Vagina (tissue), 2 donors: Measurements from ENCODE around the gene SLC22A5.
A peak's percentile ranks its signal among the peaks of the same experiment; 100 is the strongest.

Source experiments
- POLR2A ChIP-seq, 2 donors: fragments of 450-650 bp; IDR thresholded peaks; one replicate each; pipeline ENCODE4 v1.6.1; 2017; ENCODE audit warnings: antibody characterized with exemption in 2 of 2, mild to moderate bottlenecking in 2 of 2, moderate library complexity in 2 of 2
- POLR2AphosphoS5 ChIP-seq, 2 donors: sonication (generic); formaldehyde crosslinking; IDR thresholded peaks; one replicate each; pipeline ENCODE4 v1.9.0; 2017; ENCODE audit warnings: antibody characterized with exemption in 2 of 2, mild to moderate bottlenecking in 2 of 2, low read depth in 1 of 2; ENCODE audit not compliant: insufficient read depth in 1 of 2
- TF ChIP-seq, protein P1 (sequence below), 3 experiments: fragments of 450-650 bp in 2 of 3; fragments of 200-600 bp in 1 of 3; sonication (generic) in 1 of 3; IDR thresholded peaks; one replicate each; pipeline ENCODE4 v1.5.1; 2017 to 2019; ENCODE audit warnings: antibody characterized with exemption in 3 of 3, mild to moderate bottlenecking in 2 of 3, moderate library complexity in 2 of 3

DNA sequence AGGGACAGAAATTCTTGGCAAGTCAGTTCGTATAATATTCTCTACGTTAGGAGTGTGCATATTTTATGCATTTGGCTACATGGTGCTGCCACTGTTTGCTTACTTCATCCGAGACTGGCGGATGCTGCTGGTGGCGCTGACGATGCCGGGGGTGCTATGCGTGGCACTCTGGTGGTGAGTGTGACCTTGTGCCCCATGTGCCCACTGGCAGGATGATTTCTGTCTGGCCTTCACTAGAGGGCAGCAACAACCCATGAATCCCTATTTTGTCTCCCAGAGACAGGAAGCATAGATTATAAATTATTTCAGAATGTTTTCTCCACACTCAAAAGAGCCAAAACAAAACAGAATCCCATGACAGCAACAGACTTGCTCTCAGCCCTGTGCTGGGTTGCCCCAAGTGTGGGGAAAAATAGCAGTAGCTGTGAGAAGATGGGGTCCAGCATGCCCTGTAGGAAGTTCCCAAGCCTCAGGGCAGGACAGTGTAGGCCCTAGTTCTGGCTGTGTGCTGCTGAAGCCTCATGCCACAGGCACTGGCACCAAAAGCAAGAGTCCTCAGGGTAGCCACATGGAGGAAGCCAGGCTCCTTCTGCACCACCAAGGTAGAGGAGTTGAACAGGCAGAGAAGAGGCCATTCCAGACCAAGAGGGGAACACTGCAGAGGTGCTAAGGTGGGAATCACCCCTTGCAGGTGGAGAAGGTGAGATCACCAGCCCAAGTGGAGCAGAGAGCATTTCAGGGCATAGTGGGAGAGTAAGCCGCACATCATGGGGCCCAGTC lies 16.0 kb downstream of the SLC22A5 start:
- TF ChIP-seq POLR2A (IDR thresholded peaks at IDR 0.05) = no peak
- TF ChIP-seq, protein P1, sequence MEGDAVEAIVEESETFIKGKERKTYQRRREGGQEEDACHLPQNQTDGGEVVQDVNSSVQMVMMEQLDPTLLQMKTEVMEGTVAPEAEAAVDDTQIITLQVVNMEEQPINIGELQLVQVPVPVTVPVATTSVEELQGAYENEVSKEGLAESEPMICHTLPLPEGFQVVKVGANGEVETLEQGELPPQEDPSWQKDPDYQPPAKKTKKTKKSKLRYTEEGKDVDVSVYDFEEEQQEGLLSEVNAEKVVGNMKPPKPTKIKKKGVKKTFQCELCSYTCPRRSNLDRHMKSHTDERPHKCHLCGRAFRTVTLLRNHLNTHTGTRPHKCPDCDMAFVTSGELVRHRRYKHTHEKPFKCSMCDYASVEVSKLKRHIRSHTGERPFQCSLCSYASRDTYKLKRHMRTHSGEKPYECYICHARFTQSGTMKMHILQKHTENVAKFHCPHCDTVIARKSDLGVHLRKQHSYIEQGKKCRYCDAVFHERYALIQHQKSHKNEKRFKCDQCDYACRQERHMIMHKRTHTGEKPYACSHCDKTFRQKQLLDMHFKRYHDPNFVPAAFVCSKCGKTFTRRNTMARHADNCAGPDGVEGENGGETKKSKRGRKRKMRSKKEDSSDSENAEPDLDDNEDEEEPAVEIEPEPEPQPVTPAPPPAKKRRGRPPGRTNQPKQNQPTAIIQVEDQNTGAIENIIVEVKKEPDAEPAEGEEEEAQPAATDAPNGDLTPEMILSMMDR (IDR thresholded peaks at IDR 0.05) = peak; percentile 39 to 78 (median 45)
- no peak for TF ChIP-seq POLR2AphosphoS5 (IDR thresholded peaks at IDR 0.05; ENCODE audit: insufficient read depth in 1 of 2, low read depth in 1 of 2)
